Esophagus muscularis mucosa (tissue), 4 donors: ENCODE data around the gene CACFD1. TPM values are rescaled to one million over a fixed set of nuclear protein-coding genes. Genes with fewer than 3 reads are reported as not detected.
A peak's percentile ranks its signal among the peaks of the same experiment; 100 is the strongest.

ENCODE experiments used
- DNase-seq: peaks from one replicate; pipeline ENCODE4 v3.0.0-alpha.2; 2017; ENCODE audit errors: extremely low spot score
- H3K27ac ChIP-seq, 4 donors: fragments of 200-600 bp; sonication (generic); replicated peaks in 1 of 4; 1 replicate in 3 of 4; 2 replicates in 1 of 4; pipeline ENCODE4 v1.5.1; 2016 to 2019; ENCODE audit warnings: mild to moderate bottlenecking in 1 of 4
- H3K27me3 ChIP-seq, 4 donors: fragments of 200-600 bp; sonication (generic); one replicate each; pipeline versions ENCODE4 v1.5.1 to v1.6.0; 2016 to 2019
- H3K36me3 ChIP-seq, 4 donors: fragments of 200-600 bp; sonication (generic); one replicate each; pipeline ENCODE4 v1.5.1; 2016 to 2019
- H3K4me1 ChIP-seq, 4 donors: fragments of 200-600 bp; sonication (generic); one replicate each; pipeline ENCODE4 v1.5.1; 2016 to 2019
- H3K4me3 ChIP-seq, 4 donors: fragments of 200-600 bp; sonication (generic); 1 replicate in 2 of 4; 2 replicates in 2 of 4; pipeline ENCODE4 v1.5.1; 2016 to 2019; ENCODE audit warnings: mild to moderate bottlenecking in 4 of 4, moderate library complexity in 1 of 4
- H3K9me3 ChIP-seq, 4 donors: fragments of 200-600 bp; sonication (generic); 1 replicate in 3 of 4; 2 replicates in 1 of 4; pipeline ENCODE4 v1.5.1; 2016 to 2019
- EP300 ChIP-seq: sonication (generic); formaldehyde crosslinking; IDR thresholded peaks from one replicate; pipeline ENCODE4 v1.6.1; 2017; ENCODE audit warnings: antibody characterized with exemption
- POLR2A ChIP-seq: fragments of 450-650 bp; IDR thresholded peaks from one replicate; pipeline ENCODE4 v1.6.1; 2017; ENCODE audit warnings: antibody characterized with exemption, moderate library complexity, mild to moderate bottlenecking, low read depth
- POLR2AphosphoS5 ChIP-seq, 2 donors: sonication (generic); formaldehyde crosslinking; IDR thresholded peaks; one replicate each; pipeline ENCODE4 v1.6.1; 2017; ENCODE audit warnings: antibody characterized with exemption in 2 of 2
- WGBS: methylation state at CpG from one replicate; pipeline ENCODE4 v1.1.5; 2018; 5-methylcytosine and 5-hydroxymethylcytosine counted together
- intact Hi-C: fragments of 100-400 bp; cut with DNase I; formaldehyde crosslinking; loops from one replicate; pipeline ENCODE4 v1.15.1; 2023
- total RNA-seq, 4 donors: library from RNA; depleted of rRNA; stranded (reverse); fragments of >200 nt; gene quantifications; one replicate each; pipeline versions ENCODE4 v1.1.0 to v1.2.1, GENCODE V29; 2016
- TF ChIP-seq, protein P1 (sequence below), 3 experiments: fragments of 200-600 bp in 2 of 3; fragments of 450-650 bp in 1 of 3; sonication (generic) in 2 of 3; IDR thresholded peaks; one replicate each; pipeline ENCODE4 v1.5.1; 2017 to 2019; ENCODE audit warnings: antibody characterized with exemption in 3 of 3, mild to moderate bottlenecking in 2 of 3, moderate library complexity in 1 of 3

CACFD1 gene
- total RNA-seq, 4 donors from 2014 or later = 12.5 to 27.8 (median 19.6) TPM

DNA sequence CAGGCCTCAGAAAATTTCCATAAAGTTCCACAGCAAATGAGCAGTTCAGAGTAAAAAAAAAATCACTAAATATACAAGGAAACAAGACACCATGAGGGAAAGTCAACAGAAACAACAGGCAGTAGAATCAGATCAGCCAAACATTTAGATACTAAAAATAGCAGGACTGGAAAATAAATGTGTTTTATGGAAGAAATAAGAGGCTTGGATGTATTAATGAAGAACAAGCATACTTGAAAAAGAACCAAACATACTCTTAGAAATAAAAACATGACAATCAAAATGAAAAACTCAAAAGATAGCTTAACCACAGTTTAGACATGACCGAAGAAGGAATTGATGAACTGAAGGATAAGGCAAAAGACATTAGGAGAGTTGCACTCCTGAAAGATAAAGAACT, 42.3 kb downstream of the CACFD1 start:
- Histone ChIP-seq H3K4me3 (no peak overlapping the region), H3K27ac (no peak overlapping the region), H3K4me1 (peaks cover 17 to 33% (median 22%) of the 10 kb centered on the region in 4 donors), H3K27me3 (peaks cover 0 to 45% (median 3%) of the 10 kb centered on the region in 4 donors), H3K36me3 (no peaks in the 10 kb centered on the region), H3K9me3 (peaks cover 0 to 18% (median 16%) of the 10 kb centered on the region in 4 donors)
- no peak for DNase-seq
- 93% methylated on average over 1 of the region's 1 CpG for WGBS
- intact Hi-C loops = no loop called here
- TF ChIP-seq POLR2AphosphoS5 (IDR thresholded peaks at IDR 0.05) (no peak), EP300 (no peak)
- TF ChIP-seq, protein P1, sequence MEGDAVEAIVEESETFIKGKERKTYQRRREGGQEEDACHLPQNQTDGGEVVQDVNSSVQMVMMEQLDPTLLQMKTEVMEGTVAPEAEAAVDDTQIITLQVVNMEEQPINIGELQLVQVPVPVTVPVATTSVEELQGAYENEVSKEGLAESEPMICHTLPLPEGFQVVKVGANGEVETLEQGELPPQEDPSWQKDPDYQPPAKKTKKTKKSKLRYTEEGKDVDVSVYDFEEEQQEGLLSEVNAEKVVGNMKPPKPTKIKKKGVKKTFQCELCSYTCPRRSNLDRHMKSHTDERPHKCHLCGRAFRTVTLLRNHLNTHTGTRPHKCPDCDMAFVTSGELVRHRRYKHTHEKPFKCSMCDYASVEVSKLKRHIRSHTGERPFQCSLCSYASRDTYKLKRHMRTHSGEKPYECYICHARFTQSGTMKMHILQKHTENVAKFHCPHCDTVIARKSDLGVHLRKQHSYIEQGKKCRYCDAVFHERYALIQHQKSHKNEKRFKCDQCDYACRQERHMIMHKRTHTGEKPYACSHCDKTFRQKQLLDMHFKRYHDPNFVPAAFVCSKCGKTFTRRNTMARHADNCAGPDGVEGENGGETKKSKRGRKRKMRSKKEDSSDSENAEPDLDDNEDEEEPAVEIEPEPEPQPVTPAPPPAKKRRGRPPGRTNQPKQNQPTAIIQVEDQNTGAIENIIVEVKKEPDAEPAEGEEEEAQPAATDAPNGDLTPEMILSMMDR (IDR thresholded peaks at IDR 0.05) = no peak

- Histone ChIP-seq H3K27me3 (peaks cover 0 to 40% (median 3%) of the 10 kb centered on the region in 4 donors), H3K4me1 (peaks cover 27 to 37% (median 35%) of the 10 kb centered on the region in 4 donors), H3K27ac (peak overlapping the region in 2 of 4 donors; percentile 44 to 52), H3K36me3 (no peaks in the 10 kb centered on the region), H3K4me3 (no peak overlapping the region), H3K9me3 (peaks cover 0 to 18% (median 16%) of the 10 kb centered on the region in 4 donors)
- intact Hi-C loops = no loop called here
- no peak for DNase-seq
- WGBS = 81% methylated on average over 13 of the region's 13 CpGs
- TF ChIP-seq POLR2AphosphoS5 (IDR thresholded peaks at IDR 0.05) (no peak), POLR2A (no peak), EP300 (no peak)
- TF ChIP-seq, protein P1 (IDR thresholded peaks at IDR 0.05) = no peak
Observed at GRCh38 chr9:133505186-133505830, 45.5 kb downstream of the CACFD1 start.

DNA sequence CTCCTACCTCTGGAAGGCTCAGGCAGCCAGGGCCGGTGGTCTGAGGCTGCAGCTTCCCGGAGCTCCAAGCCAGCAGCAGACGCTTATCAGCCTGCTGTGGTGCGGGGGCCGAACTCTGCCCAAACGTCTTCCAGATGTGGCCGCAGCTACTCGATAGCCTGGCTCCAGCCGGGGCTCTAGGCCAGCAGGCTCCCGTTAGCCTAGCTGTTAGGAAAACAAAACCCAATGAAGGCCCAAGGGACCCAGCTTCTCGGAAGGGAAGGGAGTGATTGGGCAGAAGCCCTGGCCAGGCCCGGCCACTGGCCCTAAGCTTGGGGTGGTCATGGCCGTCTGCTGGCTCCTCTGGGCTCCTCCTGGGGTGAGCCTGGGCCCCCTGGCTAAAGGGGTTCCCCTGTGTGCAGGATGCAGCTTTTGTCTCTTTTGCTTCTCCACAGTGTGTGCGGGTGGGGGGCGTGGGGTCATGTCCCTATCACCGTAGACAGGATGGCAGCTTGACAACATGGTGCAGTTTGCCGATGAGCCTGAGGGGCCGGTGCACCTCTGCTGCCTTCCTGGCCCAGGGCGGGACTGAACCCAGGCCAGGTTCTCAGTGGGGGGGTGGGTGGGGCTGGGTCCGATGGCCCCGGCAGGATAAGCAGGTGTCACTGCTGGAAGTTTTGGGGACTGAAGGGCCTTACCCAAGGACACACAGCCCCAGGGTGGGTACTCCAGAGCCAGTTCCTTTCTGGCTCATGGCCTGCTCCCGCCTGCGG, 46.3 kb downstream of the CACFD1 start:
- intact Hi-C loops = no loop called here
- H3K27me3 ChIP-seq = peaks cover 0 to 48% (median 3%) of the 10 kb centered on the region in 4 donors
- peak overlapping the region in 2 of 4 donors; percentile 44 to 52 for H3K27ac ChIP-seq
- TF ChIP-seq POLR2AphosphoS5 (IDR thresholded peaks at IDR 0.05) = no peak
- no peak for TF ChIP-seq EP300
- TF ChIP-seq, protein P1 (IDR thresholded peaks at IDR 0.05) = no peak
- no peak for TF ChIP-seq POLR2A
- H3K36me3 ChIP-seq = no peaks in the 10 kb centered on the region
- H3K4me3 ChIP-seq = no peak overlapping the region
- 67% methylated on average over 18 of the region's 23 CpGs for WGBS
- DNase-seq = no peak
- peaks cover 27 to 37% (median 35%) of the 10 kb centered on the region in 4 donors for H3K4me1 ChIP-seq
- H3K9me3 ChIP-seq = peaks cover 0 to 17% (median 15%) of the 10 kb centered on the region in 4 donors

GRCh38 chr9:133506653-133507038, 46.9 kb downstream of the CACFD1 start:
- Histone ChIP-seq H3K9me3 (peaks cover 0 to 11% (median 10%) of the 10 kb centered on the region in 4 donors), H3K4me1 (peaks cover 27 to 37% (median 35%) of the 10 kb centered on the region in 4 donors), H3K27me3 (peaks cover 0 to 51% (median 3%) of the 10 kb centered on the region in 4 donors), H3K4me3 (no peak overlapping the region), H3K27ac (peak overlapping the region in 3 of 4 donors; percentile 28 to 52 (median 44)), H3K36me3 (no peaks in the 10 kb centered on the region)
- DNase-seq = no peak
- TF ChIP-seq, protein P1 (IDR thresholded peaks at IDR 0.05) = no peak
- TF ChIP-seq EP300 (no peak), POLR2AphosphoS5 (IDR thresholded peaks at IDR 0.05) (no peak), POLR2A (no peak)
- WGBS = 51% methylated on average over 13 of the region's 18 CpGs
- intact Hi-C loops = no loop called here
